SU-DHL-6 (cell line): ENCODE results near the gene GALNT16.

ENCODE experiments used
- H2AFZ ChIP-seq: fragments of 200-600 bp; sonication (generic); 2 replicates; pipeline ENCODE4 v1.6.1; 2014; ENCODE audit warnings: low read depth, mild to moderate bottlenecking, moderate library complexity, mixed read lengths, antibody characterized with exemption, low read length; ENCODE audit not compliant: severe bottlenecking
- H3F3A ChIP-seq: fragments of 200-600 bp; shearing (Covaris generic); 2 replicates; pipeline ENCODE4 v1.6.0; 2016; ENCODE audit warnings: antibody characterized with exemption, mild to moderate bottlenecking; ENCODE audit not compliant: insufficient read depth
- H3K27ac ChIP-seq: fragments of 200-600 bp; sonication (generic); 2 replicates; pipeline ENCODE4 v1.5.1; 2016; ENCODE audit warnings: low read depth, mild to moderate bottlenecking, low read length, moderate library complexity, mixed read lengths
- H3K27me3 ChIP-seq: fragments of 200-600 bp; sonication (generic), shearing (Covaris generic); 2 replicates; pipeline ENCODE4 v1.6.0; 2014; ENCODE audit warnings: mild to moderate bottlenecking, low read length
- H3K36me3 ChIP-seq: fragments of 200-600 bp; sonication (generic); 2 replicates; pipeline ENCODE4 v1.6.1; 2014; ENCODE audit warnings: mild to moderate bottlenecking, low read length, mixed read lengths
- H3K4me2 ChIP-seq: fragments of 300-600, 200-600 bp; shearing (Covaris generic), sonication (generic); 2 replicates; pipeline ENCODE4 v1.6.0; 2014; ENCODE audit warnings: low read length, low read depth, mild to moderate bottlenecking; ENCODE audit not compliant: poor library complexity, severe bottlenecking
- H3K4me3 ChIP-seq: fragments of 200-600 bp; sonication (generic); 2 replicates; pipeline ENCODE4 v1.5.1; 2014; ENCODE audit warnings: antibody characterized with exemption, low read length, mild to moderate bottlenecking, mixed read lengths; ENCODE audit not compliant: insufficient read depth, poor library complexity, severe bottlenecking
- H3K79me2 ChIP-seq: fragments of 200-600 bp; sonication (generic); 2 replicates; pipeline ENCODE4 v1.6.1; 2014; ENCODE audit warnings: mild to moderate bottlenecking, low read length, moderate library complexity; ENCODE audit not compliant: insufficient read depth
- H3K9ac ChIP-seq: fragments of 200-600 bp; sonication (generic); 2 replicates; pipeline ENCODE4 v1.7.0; 2014; ENCODE audit warnings: mild to moderate bottlenecking, low read length
- H3K9me2 ChIP-seq: fragments of 200-600 bp; sonication (generic); replicated peaks from 2 replicates; pipeline ENCODE4 v1.6.1; 2014; ENCODE audit warnings: low read length; ENCODE audit not compliant: insufficient read depth
- H3K9me3 ChIP-seq: fragments of 200-600 bp; sonication (generic); 2 replicates; pipeline ENCODE4 v1.6.1; 2014; ENCODE audit warnings: low read length, mixed read lengths; ENCODE audit not compliant: insufficient read depth
- H4K20me1 ChIP-seq: fragments of 200-600 bp; sonication (generic); 2 replicates; pipeline ENCODE4 v1.6.1; 2014; ENCODE audit warnings: low read depth, mild to moderate bottlenecking, antibody characterized with exemption, low read length, moderate library complexity, mixed read lengths
- EZH2phosphoT487 ChIP-seq: fragments of 200-600 bp; sonication (generic), shearing (Covaris generic); conservative IDR thresholded peaks from 2 replicates; pipeline ENCODE4 v1.6.1; 2018; ENCODE audit warnings: mild to moderate bottlenecking, antibody characterized with exemption, low read length, moderate library complexity, mixed read lengths
- TF ChIP-seq, protein P1 (sequence below): fragments of 200-600 bp; sonication (generic); IDR thresholded peaks from one replicate; pipeline ENCODE4 v1.5.1; 2017; ENCODE audit warnings: antibody characterized with exemption, mild to moderate bottlenecking, low read length, moderate library complexity; ENCODE audit not compliant: insufficient read depth, poor library complexity, severe bottlenecking

Gene GALNT16

DNA sequence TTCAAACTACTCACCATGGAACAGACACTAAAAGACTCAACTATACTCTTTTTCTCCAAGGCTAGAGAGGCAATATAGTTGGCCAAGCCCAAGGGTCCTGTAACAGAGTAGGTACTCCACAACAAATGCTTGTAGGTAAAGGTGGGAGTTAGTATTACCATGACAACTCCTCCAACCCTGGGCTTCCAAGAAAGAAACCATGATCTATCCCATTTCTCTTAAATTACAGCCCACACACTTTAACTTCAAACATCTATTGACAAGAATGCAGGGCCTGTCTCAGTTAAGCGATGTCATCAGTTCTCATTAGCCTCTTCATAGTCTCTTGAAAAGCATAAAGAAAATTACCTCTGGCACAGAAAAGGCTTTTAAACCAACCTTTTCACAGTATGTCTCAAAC, 113.1 kb downstream of the GALNT16 start:
- no peak overlapping the region for H3K4me2 ChIP-seq
- peaks cover 6% of the 10 kb centered on the region; the same call in 1 of the 2 replicates for H3F3A ChIP-seq
- no peaks in the 10 kb centered on the region for H3K27me3 ChIP-seq
- H3K9me3 ChIP-seq = no peaks in the 10 kb centered on the region
- H3K36me3 ChIP-seq = peaks cover 8% of the 10 kb centered on the region
- 0 out of 2 replicates have a peak, but pooled peaks cover 3% of the 10 kb centered on the region for H4K20me1 ChIP-seq
- TF ChIP-seq EZH2phosphoT487 = no peak
- TF ChIP-seq, protein P1, sequence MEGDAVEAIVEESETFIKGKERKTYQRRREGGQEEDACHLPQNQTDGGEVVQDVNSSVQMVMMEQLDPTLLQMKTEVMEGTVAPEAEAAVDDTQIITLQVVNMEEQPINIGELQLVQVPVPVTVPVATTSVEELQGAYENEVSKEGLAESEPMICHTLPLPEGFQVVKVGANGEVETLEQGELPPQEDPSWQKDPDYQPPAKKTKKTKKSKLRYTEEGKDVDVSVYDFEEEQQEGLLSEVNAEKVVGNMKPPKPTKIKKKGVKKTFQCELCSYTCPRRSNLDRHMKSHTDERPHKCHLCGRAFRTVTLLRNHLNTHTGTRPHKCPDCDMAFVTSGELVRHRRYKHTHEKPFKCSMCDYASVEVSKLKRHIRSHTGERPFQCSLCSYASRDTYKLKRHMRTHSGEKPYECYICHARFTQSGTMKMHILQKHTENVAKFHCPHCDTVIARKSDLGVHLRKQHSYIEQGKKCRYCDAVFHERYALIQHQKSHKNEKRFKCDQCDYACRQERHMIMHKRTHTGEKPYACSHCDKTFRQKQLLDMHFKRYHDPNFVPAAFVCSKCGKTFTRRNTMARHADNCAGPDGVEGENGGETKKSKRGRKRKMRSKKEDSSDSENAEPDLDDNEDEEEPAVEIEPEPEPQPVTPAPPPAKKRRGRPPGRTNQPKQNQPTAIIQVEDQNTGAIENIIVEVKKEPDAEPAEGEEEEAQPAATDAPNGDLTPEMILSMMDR = no peak
- no peak overlapping the region for H2AFZ ChIP-seq
- H3K4me3 ChIP-seq = no peak overlapping the region
- H3K79me2 ChIP-seq = no peaks in the 10 kb centered on the region
- no peak overlapping the region for H3K27ac ChIP-seq
- H3K9ac ChIP-seq = no peak overlapping the region
- no peaks in the 10 kb centered on the region for H3K9me2 ChIP-seq

DNA sequence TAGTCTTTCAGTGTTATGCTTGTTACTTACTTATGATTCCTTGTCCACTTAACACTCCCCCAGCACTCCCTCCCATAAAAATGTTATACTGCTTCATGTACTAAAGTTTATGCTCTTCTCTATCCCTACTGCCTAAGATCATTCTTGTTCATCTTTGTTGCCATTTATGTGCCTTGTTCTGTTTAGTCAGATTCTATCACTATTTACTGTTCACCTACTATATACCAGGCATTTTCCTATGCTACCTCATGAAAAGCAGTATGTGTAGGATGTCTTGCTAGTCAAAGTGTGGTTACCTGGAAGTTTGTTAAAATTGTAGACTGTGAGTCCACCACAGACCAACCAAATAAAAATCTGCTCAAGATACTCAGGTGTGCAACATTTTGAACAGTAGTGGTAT, 114.3 kb downstream of the GALNT16 start:
- no peaks in the 10 kb centered on the region for H3K79me2 ChIP-seq
- peaks cover 14% of the 10 kb centered on the region for H3K36me3 ChIP-seq
- H3K27me3 ChIP-seq = no peaks in the 10 kb centered on the region
- H3K4me2 ChIP-seq = no peak overlapping the region
- H3F3A ChIP-seq = peaks cover 6% of the 10 kb centered on the region; the same call in 1 of the 2 replicates
- TF ChIP-seq, protein P1 = no peak
- TF ChIP-seq EZH2phosphoT487 = no peak
- no peaks in the 10 kb centered on the region for H3K9me3 ChIP-seq
- H3K9me2 ChIP-seq = no peaks in the 10 kb centered on the region
- 0 out of 2 replicates have a peak, but pooled peaks cover 3% of the 10 kb centered on the region for H4K20me1 ChIP-seq
- H3K4me3 ChIP-seq = no peak overlapping the region
- no peak overlapping the region for H3K27ac ChIP-seq
- H3K9ac ChIP-seq = no peak overlapping the region
- no peak overlapping the region for H2AFZ ChIP-seq

DNA sequence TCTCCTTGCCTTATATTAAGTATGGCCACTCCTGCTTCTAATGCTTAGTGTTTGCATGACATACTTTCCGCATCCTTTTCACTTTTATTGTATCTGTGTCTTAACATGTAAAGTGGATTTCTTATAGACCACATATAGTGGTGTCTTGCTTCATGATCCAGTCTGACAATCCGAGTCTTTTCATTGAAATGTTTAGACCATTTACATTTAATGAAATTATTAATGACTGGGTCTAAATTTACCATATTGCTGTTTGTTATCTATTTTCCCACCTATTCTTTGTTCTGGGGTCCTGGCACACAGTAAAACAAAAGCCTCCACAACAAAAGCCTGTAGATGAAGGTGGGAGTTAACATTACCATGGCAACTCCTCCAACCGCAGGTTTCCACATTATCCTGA, 115.2 kb downstream of the GALNT16 start:
- Histone ChIP-seq H3K27ac (no peak overlapping the region), H3F3A (peaks cover 6% of the 10 kb centered on the region; the same call in 1 of the 2 replicates), H3K9me2 (no peaks in the 10 kb centered on the region), H3K4me3 (no peak overlapping the region), H2AFZ (no peak overlapping the region), H3K4me2 (no peak overlapping the region), H3K9ac (no peak overlapping the region), H3K27me3 (no peaks in the 10 kb centered on the region), H3K79me2 (no peaks in the 10 kb centered on the region), H3K36me3 (peaks cover 22% of the 10 kb centered on the region), H3K9me3 (no peaks in the 10 kb centered on the region), H4K20me1 (0 out of 2 replicates have a peak, but pooled peaks cover 3% of the 10 kb centered on the region)
- no peak for TF ChIP-seq EZH2phosphoT487
- TF ChIP-seq, protein P1 = no peak
